HEK293 (cell line): Measurements from ENCODE around the gene APBB2.

ENCODE experiments used
- CTCF ChIA-PET: fragments of 350-600 bp; formaldehyde crosslinking; extraction: SDS; loops from one replicate; lab custom pipeline; 2021; ENCODE audit warnings: antibody characterized with exemption; lab: Yijun Ruan, JAX
- POLR2A ChIA-PET: fragments of 300-600 bp; formaldehyde crosslinking; extraction: SDS; loops from one replicate; lab custom pipeline; 2020; ENCODE audit warnings: antibody characterized with exemption, inconsistent platforms; lab: Yijun Ruan, JAX
- H3K27ac ChIP-seq: fragments of 200-500 bp; sonication (Bioruptor generic); 2 replicates; pipeline ENCODE4 v1.5.1; 2014; ENCODE audit warnings: low read depth, low read length, control low read depth, inconsistent platforms; ENCODE audit errors: extremely low read depth
- H3K36me3 ChIP-seq, 2 experiments: fragments of 200-500 bp in 1 of 2; sonication (Bioruptor generic) in 1 of 2; 1 replicate in 1 of 2; 2 replicates in 1 of 2; pipeline ENCODE4 v1.5.1; 2014 to 2017; ENCODE audit warnings: inconsistent platforms in 2 of 2, low read length in 2 of 2; ENCODE audit not compliant: control insufficient read depth in 2 of 2, insufficient read depth in 1 of 2
- H3K4me1 ChIP-seq: fragments of 200-500 bp; sonication (Bioruptor generic); 2 replicates; pipeline ENCODE4 v1.5.1; 2014; ENCODE audit warnings: mild to moderate bottlenecking, low read length, inconsistent platforms; ENCODE audit not compliant: control insufficient read depth, insufficient read depth
- H3K4me3 ChIP-seq: 2 replicates; pipeline ENCODE4 v1.5.1; 2011; ENCODE audit warnings: low read depth, mild to moderate bottlenecking, control low read depth, low read length, moderate library complexity
- H3K9me3 ChIP-seq: fragments of 200-500 bp; sonication (Bioruptor generic); 2 replicates; pipeline ENCODE4 v1.5.1; 2014; ENCODE audit warnings: low read depth, low read length, inconsistent platforms; ENCODE audit not compliant: control insufficient read depth, insufficient read depth
- EGR2 ChIP-seq: fragments of 450-650 bp; formaldehyde crosslinking; IDR thresholded peaks from 2 replicates; pipeline ENCODE4 v1.5.1; 2016; ENCODE audit warnings: low read depth, missing biosample characterization, missing genetic modification characterization
- PRDM4 ChIP-seq: fragments of 450-650 bp; formaldehyde crosslinking; IDR thresholded peaks from 2 replicates; pipeline ENCODE4 v1.5.1; 2017; ENCODE audit warnings: missing biosample characterization, missing genetic modification characterization
- REPIN1 ChIP-seq: fragments of 450-650 bp; formaldehyde crosslinking; IDR thresholded peaks from 2 replicates; pipeline ENCODE4 v1.5.1; 2017; ENCODE audit warnings: missing biosample characterization, missing genetic modification characterization, low read depth
- ZBTB20 ChIP-seq: fragments of 450-650 bp; formaldehyde crosslinking; IDR thresholded peaks from 2 replicates; pipeline ENCODE4 v1.5.1; 2016; ENCODE audit warnings: missing biosample characterization, missing genetic modification characterization
- ZNF169 ChIP-seq: fragments of 450-650 bp; formaldehyde crosslinking; IDR thresholded peaks from 2 replicates; pipeline ENCODE4 v1.5.1; 2016; ENCODE audit warnings: missing biosample characterization, missing genetic modification characterization
- ZNF23 ChIP-seq: fragments of 450-650 bp; formaldehyde crosslinking; IDR thresholded peaks from 2 replicates; pipeline ENCODE4 v1.5.1; 2016; ENCODE audit warnings: missing biosample characterization, missing genetic modification characterization, borderline replicate concordance
- ZNF292 ChIP-seq: fragments of 450-650 bp; formaldehyde crosslinking; IDR thresholded peaks from 2 replicates; pipeline ENCODE4 v1.5.1; 2016; ENCODE audit warnings: low read depth, missing biosample characterization, missing genetic modification characterization, borderline replicate concordance
- ZNF391 ChIP-seq: fragments of 450-650 bp; formaldehyde crosslinking; IDR thresholded peaks from 2 replicates; pipeline ENCODE4 v1.5.1; 2016; ENCODE audit warnings: low read depth, missing biosample characterization, missing genetic modification characterization, borderline replicate concordance
- ZNF404 ChIP-seq: fragments of 450-650 bp; formaldehyde crosslinking; IDR thresholded peaks from 2 replicates; pipeline ENCODE4 v1.5.1; 2017; ENCODE audit warnings: missing biosample characterization, missing genetic modification characterization
- ZNF449 ChIP-seq: fragments of 450-650 bp; formaldehyde crosslinking; IDR thresholded peaks from 2 replicates; pipeline ENCODE4 v1.5.1; 2017; ENCODE audit warnings: missing biosample characterization, mild to moderate bottlenecking, missing genetic modification characterization, moderate library complexity
- ZNF521 ChIP-seq: fragments of 450-650 bp; formaldehyde crosslinking; IDR thresholded peaks from 2 replicates; pipeline ENCODE4 v1.5.1; 2017; ENCODE audit warnings: missing biosample characterization, mild to moderate bottlenecking, missing genetic modification characterization
- ZNF600 ChIP-seq: fragments of 450-650 bp; formaldehyde crosslinking; IDR thresholded peaks from 2 replicates; pipeline ENCODE4 v1.5.1; 2016; ENCODE audit warnings: missing biosample characterization, missing genetic modification characterization
- ZNF658 ChIP-seq: fragments of 450-650 bp; formaldehyde crosslinking; IDR thresholded peaks from 2 replicates; pipeline ENCODE4; 2016; ENCODE audit warnings: missing biosample characterization, missing genetic modification characterization
- ZNF701 ChIP-seq: fragments of 450-650 bp; formaldehyde crosslinking; IDR thresholded peaks from 2 replicates; pipeline ENCODE4 v1.5.1; 2016; ENCODE audit warnings: missing biosample characterization, missing genetic modification characterization
- ZNF747 ChIP-seq: fragments of 450-650 bp; formaldehyde crosslinking; IDR thresholded peaks from 2 replicates; pipeline ENCODE4 v1.5.1; 2016; ENCODE audit warnings: missing biosample characterization, missing genetic modification characterization
- ZNF777 ChIP-seq: fragments of 450-650 bp; formaldehyde crosslinking; IDR thresholded peaks from 2 replicates; pipeline ENCODE4 v1.5.1; 2017; ENCODE audit warnings: missing biosample characterization, missing genetic modification characterization, borderline replicate concordance
- ZXDB ChIP-seq: fragments of 450-650 bp; formaldehyde crosslinking; IDR thresholded peaks from 2 replicates; pipeline ENCODE4 v1.5.1; 2016; ENCODE audit warnings: missing biosample characterization, missing genetic modification characterization
- TF ChIP-seq, protein P1 (sequence below): fragments of 450-650 bp; formaldehyde crosslinking; IDR thresholded peaks from 2 replicates; pipeline ENCODE4 v1.5.1; 2016; ENCODE audit warnings: missing biosample characterization, missing genetic modification characterization
- TF ChIP-seq, protein P2 (sequence below): fragments of 450-650 bp; formaldehyde crosslinking; IDR thresholded peaks from 2 replicates; pipeline ENCODE4 v1.5.1; 2016; ENCODE audit warnings: missing biosample characterization, missing genetic modification characterization

Gene APBB2

DNA sequence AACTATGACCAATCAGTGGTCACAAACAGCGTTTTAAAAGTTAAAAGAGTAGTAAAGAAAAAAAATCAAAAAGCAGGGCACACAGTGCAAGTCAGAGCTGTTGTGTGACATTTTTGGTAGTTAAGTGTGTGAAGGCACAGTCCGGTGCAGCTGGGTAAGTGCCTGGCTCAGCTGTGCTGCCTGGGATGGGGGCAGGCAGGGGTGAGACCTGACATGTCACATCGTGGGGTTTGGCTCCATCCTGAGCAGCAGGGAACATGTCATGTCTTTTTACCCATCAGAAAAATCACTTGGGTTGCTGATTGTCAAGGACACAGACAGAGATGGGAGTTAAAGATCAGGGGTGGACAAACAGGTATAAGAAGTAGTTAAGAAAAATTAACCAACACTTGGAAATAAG lies 339.4 kb downstream of the APBB2 start:
- Histone ChIP-seq H3K9me3 (no peaks in the 10 kb centered on the region), H3K27ac (no peak overlapping the region), H3K4me3 (no peak overlapping the region), H3K36me3 (no peaks in the 10 kb centered on the region), H3K4me1 (no peaks in the 10 kb centered on the region)
- CTCF ChIA-PET: interaction anchor here (1.3 kb wide), 1 partner anchor 34 kb away, joined by 4 read pairs; no protein-coding TSS in a partner anchor
- TF ChIP-seq ZNF391 (tag by site-specific recombination): no peak
- no peak for TF ChIP-seq ZXDB
- TF ChIP-seq ZNF777: no peak
- no peak for TF ChIP-seq ZNF169 (tag by site-specific recombination)
- TF ChIP-seq, protein P1, sequence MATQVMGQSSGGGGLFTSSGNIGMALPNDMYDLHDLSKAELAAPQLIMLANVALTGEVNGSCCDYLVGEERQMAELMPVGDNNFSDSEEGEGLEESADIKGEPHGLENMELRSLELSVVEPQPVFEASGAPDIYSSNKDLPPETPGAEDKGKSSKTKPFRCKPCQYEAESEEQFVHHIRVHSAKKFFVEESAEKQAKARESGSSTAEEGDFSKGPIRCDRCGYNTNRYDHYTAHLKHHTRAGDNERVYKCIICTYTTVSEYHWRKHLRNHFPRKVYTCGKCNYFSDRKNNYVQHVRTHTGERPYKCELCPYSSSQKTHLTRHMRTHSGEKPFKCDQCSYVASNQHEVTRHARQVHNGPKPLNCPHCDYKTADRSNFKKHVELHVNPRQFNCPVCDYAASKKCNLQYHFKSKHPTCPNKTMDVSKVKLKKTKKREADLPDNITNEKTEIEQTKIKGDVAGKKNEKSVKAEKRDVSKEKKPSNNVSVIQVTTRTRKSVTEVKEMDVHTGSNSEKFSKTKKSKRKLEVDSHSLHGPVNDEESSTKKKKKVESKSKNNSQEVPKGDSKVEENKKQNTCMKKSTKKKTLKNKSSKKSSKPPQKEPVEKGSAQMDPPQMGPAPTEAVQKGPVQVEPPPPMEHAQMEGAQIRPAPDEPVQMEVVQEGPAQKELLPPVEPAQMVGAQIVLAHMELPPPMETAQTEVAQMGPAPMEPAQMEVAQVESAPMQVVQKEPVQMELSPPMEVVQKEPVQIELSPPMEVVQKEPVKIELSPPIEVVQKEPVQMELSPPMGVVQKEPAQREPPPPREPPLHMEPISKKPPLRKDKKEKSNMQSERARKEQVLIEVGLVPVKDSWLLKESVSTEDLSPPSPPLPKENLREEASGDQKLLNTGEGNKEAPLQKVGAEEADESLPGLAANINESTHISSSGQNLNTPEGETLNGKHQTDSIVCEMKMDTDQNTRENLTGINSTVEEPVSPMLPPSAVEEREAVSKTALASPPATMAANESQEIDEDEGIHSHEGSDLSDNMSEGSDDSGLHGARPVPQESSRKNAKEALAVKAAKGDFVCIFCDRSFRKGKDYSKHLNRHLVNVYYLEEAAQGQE (tag by site-specific recombination): no peak
- no peak for TF ChIP-seq ZNF292 (tag by site-specific recombination)
- TF ChIP-seq ZNF404: no peak
- no peak for TF ChIP-seq ZBTB20 (tag by site-specific recombination)
- no peak for TF ChIP-seq ZNF600 (tag by site-specific recombination)
- no peak for TF ChIP-seq ZNF747 (tag by site-specific recombination)
- TF ChIP-seq ZNF658 (tag by site-specific recombination): no peak
- POLR2A ChIA-PET: no interaction called here

DNA sequence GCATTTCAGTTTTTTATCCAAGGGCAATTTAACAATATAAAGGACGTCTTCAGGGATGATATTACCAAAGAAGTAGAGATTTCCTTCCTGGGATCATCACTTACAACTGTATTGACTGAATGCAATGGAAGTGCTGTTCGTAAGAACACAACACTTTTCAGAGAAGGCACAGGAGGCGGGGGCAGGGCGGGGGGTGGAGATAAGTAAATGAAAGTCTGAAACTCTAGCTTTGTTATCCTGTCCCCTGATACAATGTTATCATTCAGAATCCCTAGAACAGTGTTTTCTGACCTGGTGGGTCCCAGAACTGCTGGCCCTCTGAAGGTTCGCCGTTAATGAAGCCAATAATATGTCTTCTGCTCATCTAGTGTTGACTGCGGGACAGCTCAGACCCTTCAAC lies 340.0 kb downstream of the APBB2 start:
- H3K36me3 ChIP-seq: no peaks in the 10 kb centered on the region
- no peaks in the 10 kb centered on the region for H3K9me3 ChIP-seq
- ChIA-PET CTCF (no interaction called here), POLR2A (no interaction called here)
- H3K4me1 ChIP-seq: no peaks in the 10 kb centered on the region
- H3K27ac ChIP-seq: no peak overlapping the region
- TF ChIP-seq, protein P2, sequence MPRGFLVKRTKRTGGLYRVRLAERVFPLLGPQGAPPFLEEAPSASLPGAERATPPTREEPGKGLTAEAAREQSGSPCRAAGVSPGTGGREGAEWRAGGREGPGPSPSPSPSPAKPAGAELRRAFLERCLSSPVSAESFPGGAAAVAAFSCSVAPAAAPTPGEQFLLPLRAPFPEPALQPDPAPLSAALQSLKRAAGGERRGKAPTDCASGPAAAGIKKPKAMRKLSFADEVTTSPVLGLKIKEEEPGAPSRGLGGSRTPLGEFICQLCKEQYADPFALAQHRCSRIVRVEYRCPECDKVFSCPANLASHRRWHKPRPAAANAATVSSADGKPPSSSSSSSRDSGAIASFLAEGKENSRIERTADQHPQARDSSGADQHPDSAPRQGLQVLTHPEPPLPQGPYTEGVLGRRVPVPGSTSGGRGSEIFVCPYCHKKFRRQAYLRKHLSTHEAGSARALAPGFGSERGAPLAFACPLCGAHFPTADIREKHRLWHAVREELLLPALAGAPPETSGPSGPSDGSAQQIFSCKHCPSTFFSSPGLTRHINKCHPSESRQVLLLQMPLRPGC: no peak
- no peak overlapping the region for H3K4me3 ChIP-seq

DNA sequence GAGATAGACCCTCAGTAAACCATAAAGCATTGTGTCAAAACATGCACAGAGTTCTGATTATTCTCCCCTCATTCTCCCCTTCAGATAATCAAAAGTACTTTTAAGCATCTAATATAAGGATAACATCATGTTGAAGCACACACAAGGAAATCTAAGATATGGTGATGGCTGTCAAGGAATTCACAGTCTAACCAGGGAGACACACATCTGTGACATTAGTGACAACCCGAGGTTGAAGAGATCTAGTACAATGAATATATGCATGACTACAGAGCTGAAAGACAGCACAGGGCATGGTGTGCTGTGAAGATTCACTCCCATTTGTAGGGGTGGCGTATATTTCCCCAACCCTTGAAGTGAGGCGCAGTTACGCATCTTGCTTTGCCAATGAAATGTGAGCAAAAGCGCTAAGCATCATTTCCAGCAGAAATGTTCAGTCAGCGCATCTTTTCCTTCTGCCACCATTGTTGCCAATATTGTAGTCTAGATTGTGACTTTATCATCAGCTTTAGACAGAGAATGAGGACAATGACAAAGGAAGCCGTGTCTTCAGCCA lies 342.6 kb downstream of the APBB2 start:
- Histone ChIP-seq H3K27ac (no peak overlapping the region), H3K36me3 (no peaks in the 10 kb centered on the region), H3K4me1 (no peaks in the 10 kb centered on the region), H3K4me3 (no peak overlapping the region), H3K9me3 (no peaks in the 10 kb centered on the region)
- CTCF ChIA-PET: no interaction called here
- POLR2A ChIA-PET: no interaction called here
- TF ChIP-seq REPIN1 (tag by site-specific recombination) (no peak), EGR2 (tag by site-specific recombination) (no peak), ZNF521 (tag by site-specific recombination) (no peak), ZNF23 (no peak), PRDM4 (tag by site-specific recombination) (no peak), ZNF701 (tag by site-specific recombination) (no peak), ZNF449 (tag by site-specific recombination) (no peak)
- TF ChIP-seq, protein P1 (tag by site-specific recombination): no peak
